GM19035 (cell line): ENCODE measurements around the gene QSOX2.

Experiments used
- ATAC-seq: cut with Tn5 transposase; IDR thresholded peaks from one replicate; pipeline ENCODE4 v1.9.1; 2021; ENCODE audit not compliant: unreplicated experiment

The QSOX2 gene

DNA sequence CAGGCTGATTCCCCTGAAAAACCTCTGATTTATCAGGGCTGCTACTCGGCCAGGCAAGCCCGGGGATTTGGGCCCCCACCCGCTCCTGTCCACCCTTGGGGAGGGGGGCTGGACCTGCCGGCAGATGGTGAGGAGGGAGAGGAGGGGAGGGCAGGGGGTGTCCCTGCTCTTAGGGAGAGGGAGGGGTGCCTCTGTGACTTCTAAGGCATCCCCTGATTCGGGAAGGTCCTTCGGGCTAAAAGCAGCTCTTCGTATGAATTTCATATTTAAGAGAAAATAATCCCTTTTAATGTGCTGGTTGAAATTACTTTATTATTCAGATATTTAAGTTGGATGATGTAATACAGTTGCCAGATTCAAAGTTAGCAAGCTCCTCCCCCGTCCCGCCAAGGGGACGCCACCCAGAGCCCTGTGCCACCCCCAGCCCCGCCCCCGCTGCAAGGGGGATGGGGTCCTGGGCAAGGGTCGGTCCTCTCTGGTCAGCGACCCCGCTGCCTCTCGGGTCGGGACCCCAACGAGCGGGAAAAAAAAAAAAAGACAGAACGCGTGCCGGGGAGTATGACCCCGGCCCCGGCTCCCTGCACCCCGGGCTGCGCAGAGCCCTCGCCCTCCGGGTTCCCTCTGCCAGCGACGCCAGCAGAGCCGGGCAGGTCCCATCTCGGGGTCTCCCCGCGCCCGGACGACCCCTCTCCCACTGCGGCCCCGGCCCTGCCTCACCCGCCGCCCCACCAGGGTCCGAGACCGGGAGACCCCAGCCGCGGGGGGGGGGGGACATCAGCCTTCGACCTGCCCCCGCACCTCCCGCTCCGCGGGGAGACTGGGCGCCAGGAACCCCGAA lies 53.1 kb downstream of the QSOX2 start:
- ATAC-seq, result no peak

DNA sequence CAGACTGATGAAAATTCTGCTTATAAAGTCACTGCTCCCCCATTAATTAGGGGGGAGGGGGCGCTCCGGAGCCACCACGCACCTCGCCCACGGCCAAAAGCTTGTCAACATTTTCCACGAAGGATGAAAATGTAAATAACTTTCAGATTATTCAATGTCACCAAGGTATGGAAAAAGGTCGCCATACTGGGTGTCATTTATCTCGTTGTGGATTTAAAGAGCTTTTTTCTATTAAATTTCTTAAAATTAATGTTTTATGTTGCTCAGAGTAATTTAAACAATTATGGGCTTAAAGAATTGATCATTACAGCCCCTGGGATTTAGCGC lies 53.7 kb downstream of the QSOX2 start:
- ATAC-seq, result no peak

DNA sequence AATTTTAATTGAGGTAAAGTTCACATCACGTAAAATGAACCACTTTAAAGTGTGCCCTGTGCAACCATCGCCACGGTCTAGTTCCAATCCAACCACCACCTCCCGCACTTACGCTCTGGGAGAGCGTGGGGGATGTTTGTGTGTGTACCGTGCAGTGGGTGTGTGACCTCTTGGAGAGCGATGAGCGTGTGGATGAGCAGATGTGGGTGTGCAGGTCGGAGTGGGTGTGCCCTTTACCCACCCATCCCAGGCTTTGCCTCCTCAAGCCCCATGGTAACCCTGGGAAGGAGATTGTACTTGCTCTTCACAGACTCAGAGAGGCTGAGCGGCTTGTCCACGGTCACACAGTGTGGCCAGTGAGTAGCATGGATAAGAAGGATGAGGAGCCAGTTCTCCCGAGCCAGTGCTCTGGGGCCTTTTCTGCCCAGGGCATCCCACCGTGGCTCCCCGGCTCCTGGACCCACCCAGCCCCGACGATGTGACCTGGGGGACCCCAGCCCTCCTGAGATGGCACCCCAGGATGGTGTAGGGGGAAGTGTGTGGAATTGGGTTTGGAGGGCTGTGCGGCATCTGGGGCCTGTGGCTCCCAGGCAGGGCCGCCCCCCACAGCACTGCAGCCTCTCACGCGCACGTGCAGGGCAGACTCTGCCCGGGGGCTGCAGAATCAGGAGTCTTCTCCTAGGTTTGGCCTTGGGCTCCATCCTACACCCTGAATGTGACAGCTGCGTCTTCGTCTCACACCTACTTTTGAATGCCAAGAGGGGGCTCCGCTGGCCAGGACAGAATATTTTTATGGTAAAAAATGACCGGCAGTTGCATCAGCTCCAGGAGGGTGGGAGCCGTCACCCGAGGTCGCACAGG lies 54.3 kb downstream of the QSOX2 start:
- ATAC-seq, result no peak

DNA sequence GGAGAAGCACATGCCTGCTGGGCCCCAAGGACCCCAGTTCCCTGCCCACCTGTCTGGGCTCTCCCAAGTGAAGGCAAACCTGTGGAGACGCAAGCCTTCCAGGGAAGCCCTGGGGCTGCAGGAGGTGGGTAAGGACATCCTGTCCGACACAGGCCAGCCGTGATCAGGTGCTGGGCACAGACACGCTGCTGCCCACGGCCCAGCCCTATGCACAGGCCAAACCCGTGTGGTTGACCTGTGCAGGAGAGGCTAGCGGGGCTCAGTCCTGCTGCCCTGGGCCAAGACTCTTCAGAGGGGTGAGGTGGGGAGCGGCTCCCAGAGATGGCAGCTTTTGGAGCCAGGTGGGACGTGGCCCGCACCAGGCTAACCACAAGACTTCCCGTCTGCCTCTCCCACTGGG lies 55.0 kb downstream of the QSOX2 start:
- ATAC-seq, result no peak

DNA sequence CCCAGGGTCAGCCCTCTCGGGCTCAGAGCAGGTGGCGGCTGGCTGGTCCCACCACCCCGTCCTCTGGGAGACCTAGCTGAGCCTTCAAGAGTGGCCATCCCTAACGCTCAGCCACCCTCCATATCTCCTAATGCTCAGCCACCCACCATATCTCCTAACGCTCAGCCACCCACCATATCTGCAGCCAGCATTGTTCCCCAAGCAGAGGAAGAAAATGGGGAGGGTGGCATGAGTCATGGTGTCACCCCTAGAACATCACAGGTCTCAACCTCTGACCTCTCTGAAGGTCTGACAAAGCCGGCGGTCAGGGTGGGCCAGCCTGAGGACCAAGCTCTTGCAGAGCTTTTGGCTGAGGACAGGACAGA lies 55.4 kb downstream of the QSOX2 start:
- no peak for ATAC-seq

DNA sequence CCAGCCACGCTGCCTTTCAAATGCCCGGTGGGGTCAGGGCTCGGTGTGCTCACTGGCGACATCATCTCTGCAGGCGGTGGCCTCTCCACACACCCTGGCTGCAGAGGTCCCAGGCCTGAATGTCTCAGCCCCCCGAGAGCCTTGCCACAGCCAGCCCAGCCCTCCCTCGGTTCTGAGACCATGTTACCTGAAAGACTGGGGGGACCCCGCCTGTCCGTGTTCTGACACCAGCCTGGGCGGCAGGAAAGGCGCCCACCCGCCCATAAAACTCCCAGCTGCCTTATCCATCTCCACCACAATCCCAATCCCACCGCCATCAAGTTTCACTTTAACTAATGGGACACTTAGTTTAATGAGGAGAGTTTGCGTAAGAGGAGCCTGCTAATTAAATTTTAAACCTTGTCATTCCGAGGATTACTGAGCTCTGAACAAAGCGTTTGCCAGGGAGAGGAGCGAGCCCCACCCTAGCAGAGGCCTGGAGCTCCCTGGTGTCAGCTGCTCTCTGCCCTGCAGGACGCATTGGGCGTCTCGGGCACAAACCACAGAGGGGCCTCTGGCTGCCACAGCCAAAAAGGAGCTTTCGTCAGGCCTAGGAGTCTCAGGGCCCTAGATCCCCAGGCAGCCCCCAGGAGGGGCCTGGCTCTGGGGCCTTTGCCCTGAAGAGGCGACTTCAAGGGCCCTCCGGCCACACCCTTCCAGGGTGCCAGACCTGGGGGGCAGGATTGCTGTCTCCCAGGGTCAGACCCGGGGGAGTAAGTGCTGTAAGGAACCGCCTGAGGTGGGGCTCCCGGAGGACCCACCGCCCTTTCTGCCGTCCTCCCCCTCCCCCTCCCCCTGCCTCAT lies 56.0 kb downstream of the QSOX2 start:
- no peak for ATAC-seq

DNA sequence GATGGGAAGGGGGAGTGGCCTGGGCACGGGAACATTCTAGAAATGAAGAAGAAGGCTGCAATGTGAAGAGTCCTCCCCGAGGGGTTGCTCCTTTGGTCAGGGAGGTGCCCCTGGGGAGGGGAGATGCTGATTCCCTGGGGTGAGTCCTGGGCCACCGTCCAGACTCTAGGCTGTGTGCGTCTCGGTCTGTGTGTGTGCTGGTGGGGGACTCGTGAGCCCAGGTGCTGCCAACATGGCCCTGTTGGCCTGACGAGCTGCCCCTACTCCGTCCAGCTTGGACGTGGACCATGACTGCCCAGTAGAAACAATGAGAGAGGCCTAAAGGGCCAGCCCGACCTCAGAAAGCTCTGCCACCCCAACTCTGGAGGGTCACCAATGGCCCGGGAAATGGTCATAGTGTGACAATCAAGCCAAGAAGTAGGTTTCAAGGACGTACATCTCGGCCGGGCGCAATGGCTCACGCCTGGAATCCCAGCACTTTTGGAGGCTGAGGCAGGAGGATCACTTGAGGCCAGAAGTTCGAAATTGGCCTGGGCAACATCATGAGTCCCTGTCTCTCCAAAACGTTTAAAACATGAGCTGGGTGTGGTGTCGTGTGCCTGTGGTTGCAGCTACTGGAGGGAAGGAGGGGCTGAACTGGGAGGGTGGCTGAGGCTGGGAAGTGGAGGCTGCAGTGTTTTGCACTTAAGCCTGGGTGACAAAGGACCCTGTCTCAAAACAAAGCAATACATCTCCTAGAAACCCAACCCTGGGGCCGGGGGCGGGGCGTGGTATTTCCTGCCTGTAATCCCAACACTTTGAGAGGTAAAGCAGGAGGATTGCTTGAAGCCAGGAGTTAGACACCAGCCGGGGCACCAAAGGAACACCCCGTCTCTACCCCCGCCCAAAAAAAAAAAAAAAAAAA lies 57.7 kb downstream of the QSOX2 start:
- ATAC-seq, result no peak

DNA sequence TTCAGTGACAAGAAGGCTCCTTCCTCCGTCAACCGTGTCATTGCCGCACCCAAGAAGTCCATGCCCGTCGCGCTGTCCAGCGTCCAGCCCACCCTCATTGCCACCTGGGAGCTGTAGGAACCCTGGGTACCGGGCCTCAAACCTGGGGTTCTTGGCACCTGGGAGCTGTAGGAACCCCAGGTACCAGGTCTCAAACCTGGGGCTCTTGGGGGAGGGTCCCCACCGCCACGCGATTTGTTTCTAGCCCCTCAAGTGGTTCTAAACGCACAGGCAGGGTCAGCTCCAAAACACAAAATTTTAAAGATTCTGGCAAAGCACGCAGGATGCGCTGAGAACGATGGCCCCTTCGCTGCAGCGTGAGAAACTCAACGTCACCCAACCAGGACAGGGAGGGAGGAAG lies 58.4 kb downstream of the QSOX2 start:
- ATAC-seq, result no peak

DNA sequence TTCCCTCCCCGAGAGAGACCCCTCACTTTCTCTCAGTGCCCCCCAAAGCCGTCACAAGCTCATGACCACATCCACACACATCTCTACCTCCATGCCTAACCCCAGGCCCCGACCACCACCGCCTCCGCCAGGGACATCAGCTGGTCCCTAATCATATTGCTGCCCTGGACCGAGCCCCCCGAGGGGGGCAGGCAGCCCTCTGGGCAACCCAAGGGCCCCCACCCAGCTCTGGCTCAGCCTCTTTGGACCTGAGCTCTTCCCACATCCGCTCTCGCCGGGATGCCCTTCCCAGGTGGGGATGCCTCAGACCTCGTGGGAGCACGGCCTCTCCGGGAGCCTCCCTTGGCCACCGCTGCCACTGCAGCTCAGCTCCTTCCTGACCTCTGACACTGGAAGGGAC lies 59.2 kb downstream of the QSOX2 start:
- ATAC-seq, result no peak

DNA sequence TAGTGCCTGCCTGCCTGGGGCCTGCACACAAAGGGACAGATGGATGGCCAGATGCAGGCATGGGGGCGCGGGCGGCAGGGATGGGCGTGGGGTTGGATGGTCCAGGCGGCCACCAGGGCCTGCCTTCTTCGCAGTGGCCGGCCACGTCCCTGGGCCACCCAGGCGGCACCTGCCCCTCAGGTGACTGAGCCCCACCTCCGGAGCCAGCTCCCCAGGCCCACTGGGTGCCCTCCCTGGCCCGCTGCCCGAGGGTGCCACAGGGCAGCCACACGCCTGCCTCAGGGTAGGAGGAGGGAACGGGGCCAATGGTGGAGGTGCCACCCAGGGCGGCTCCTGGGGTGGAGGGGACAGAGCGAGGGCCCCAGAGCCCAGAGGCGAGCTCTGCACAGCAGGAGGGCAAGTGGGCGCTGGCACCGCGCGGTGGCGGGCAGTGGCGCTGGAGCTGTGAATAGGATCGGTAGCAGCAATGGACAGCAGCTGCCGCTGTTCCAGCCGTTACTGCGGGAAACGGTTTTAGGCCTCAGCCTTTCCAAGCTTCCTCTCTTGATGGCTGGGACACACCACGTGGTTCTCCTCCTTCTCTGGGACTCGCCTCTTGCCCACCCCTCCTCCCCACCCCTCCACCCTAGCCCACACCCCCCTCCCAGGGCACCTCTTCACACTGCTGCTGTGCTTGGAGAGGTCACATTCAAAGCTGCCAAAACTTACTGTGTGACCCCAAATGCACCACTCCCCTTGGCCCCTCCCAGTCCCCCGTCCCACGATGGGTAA lies 59.8 kb downstream of the QSOX2 start:
- no peak for ATAC-seq

DNA sequence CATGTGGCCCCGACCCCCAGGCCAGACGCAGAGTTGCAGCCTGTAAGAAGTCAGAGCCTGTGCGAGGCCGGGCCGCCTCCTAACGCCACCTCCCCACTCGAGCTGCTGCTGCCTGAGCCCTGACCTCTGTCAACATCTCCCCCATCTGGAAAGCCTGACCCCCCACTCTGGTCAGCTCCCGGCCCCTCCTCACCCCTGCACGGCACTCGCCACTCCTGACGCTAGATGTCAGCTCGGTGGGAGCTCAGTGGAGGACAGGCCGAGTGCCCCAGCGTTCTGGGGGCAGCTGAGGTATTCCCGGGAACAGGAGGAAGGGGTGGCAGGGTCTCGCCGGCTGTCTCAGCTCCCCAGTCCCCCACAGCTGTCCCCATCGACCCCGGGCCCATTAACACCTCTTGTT lies 60.5 kb downstream of the QSOX2 start:
- ATAC-seq, result no peak

DNA sequence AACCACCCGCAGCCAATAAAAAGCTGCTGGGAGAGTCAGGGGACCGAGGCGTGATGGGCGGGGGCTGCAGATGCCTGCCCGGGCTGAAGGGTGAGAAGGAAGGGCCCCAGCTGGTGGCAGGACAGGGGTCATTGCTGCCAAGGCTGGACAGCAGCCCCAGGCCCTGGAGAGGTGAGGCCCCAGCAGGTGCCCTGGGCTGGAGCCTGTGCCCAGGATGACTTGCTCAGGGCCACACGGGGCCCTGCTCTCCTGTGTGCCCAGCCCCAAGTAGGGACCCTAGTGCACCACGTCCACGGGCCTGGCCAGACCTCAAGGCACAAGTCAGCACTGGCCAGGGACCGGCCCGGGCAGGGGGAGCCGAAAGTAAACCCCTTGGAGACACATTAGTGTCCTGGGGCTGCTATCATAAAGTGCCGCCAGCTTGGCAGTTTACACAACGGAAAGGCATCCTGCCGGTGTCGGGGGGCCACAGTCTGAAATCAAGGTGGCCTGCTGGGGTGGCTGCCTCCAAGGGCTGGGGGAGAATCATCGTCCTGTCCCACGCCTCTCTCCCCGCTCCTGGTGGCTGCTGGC lies 62.7 kb downstream of the QSOX2 start:
- ATAC-seq, result no peak

DNA sequence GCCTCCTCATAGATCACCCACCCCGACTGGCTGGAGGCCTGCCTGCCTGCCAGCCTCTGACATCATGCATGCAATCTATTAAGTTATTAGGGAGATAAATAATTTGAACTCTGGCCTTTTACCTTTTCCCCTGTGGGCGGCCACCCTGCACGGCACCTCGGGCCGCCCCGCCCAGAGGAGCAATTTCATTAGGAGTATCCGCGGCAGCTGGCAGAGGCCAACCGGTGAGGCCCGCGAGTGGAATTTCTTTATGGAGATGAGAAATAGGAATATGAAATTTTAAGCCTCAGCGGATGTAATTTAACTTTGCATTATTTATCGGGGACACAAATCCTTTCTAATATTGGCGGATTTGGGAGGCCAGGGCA lies 63.2 kb downstream of the QSOX2 start:
- ATAC-seq, result no peak

DNA sequence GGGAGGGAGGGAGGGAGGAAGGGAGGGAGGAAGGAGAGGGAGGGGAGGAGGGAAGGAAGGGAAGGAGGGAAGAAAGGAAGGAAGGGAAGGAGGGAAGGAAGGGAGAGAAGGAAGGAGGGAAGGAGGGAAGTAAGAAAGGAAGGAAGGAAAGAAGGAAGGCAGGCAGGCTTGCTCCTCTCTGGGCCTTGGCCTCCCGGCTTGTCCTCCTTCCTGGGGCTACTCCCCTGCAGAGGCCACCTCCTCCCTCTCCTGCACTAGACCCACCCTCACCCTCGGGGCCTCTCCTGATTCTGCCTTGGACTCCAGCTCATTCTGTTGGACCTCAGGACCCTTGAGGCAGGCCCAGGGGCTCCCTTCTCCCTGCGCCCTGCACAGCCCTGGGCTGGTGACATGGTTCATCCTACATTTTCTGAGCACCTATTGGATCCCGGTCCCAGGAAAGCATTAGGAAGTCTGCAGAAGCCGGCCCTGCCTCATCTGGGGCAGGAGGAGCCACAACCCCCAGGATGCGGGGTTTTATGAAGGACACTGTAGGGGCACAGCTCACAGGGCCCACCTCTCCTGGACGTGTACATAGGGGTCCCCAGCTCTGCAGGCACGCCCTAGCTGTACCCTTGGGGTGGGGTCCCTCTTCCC lies 63.7 kb downstream of the QSOX2 start:
- ATAC-seq, result no peak

DNA sequence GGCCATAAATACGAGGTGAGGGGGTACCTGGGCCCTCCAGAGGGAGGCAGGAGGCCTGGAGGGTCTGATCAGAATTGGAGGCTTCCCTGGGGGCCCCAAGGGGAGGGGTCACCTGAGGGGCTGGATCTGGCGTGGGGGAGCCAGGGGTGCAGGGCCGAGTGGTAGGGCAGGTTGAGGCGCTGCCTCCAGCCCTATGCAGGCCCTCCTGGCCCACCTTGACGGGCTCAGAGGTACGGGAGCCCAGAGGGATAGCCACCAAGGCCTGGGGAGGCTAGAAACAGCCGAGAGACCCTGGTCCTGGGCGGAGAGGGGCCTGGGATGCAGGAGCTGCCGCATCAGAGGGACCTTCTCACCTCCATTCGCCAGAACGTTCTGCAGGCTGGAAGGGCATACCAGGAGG lies 65.0 kb downstream of the QSOX2 start:
- ATAC-seq, result no peak

DNA sequence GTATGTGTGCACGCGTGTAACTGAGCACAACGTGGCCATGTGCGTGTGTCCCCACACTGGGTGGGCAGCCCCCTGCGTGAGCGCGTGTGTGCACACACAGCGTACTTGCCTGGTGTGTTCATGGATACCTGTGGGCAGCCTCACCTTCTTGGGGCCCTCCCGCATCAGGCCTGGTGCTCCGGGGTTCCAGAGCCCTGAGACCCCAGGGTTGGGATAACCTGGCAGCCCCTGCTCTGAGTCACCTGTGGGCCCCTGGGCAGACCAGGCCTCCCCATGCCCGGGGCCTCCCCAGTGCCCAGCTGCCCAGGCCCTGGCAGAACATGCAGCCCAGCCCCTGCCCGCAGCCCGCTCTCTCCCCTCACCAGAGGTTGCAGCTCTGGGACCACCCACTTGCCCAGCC lies 65.9 kb downstream of the QSOX2 start:
- ATAC-seq, result no peak

DNA sequence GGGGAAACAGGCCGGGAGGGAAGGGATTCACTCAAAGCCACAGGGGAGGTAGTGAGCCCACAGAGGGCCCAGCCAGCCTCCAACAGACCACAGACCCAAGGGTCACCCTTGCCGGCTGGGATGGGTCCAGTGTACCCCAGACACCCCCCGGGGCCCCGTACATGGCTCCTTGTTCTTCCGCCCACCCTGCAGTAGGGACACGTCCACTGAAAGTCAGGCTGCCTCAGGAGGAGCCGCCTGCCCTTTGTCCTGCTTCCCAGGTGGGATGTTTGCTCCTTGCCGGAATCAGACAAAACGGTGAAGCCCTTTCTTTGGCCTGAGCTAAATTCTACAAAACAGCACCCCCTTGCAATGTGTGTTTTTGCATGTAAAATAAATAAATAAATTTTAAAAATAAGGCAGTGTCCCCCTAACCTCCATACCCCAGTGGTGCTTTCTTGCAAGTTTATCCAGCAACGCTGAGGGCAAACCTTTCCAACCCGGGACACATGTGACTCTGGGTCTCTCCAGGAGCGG lies 66.5 kb downstream of the QSOX2 start:
- ATAC-seq, result no peak

DNA sequence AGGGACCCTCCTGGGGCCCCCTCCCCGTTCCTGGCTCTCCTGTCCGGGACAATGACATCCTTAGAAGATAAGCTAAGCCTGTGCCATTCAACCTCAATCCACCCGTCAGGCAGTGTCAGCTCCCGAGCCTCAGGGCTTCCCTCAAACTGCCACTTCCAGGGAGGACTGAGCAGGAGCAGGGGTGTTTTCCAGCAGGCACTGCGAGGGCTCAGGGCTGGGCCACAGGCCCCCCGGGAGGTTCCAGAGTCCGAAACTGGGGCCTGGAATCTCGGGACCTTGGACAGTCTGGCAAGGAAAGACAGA lies 66.9 kb downstream of the QSOX2 start:
- no peak for ATAC-seq
